ENCODE measurements around the gene GSTM2.

GSTM2 gene

DNA sequence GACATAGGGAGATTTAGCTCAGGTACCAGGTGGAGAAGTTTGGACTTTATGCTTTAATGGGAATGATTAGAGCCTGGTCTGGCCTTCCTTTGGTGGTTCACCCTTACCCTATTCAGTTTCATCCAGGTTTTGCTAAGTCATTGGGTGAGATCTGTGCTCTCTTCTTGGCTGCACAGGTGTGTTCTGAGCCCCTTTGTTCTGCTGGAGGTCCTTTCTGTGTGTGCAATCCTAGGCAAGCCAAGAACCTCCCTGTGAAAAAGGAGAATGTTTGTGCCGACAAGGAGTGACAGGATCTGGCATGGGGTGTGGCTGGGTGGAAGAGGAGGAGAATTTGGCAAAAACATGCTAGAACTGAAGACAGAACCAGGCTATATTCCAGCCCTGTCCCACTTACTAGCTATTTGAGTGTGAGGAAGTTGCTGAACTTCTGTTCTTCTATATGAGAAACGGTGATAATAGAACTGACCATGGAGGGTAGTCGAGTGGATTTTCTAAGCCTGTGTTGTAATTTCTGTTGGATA is 48.8 kb downstream of the GSTM2 start (continued):
- TF ChIP-seq HIC1 (tag by site-specific recombination; IDR thresholded peaks at IDR 0.05) = no peak

DNA sequence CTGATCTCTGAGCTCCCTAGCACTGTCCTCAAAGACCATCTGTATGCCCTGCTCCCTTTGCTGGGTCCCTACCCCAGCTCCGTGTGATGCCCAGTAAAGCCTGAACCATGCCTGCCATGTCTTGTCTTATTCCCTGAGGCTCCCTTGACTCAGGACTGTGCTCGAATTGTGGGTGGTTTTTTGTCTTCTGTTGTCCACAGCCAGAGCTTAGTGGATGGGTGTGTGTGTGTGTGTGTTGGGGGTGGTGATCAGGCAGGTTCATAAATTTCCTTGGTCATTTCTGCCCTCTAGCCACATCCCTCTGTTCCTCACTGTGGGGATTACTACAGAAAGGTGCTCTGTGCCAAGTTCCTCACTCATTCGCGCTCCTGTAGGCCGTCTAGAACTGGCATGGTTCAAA is 49.9 kb downstream of the GSTM2 start:
- H3K9me3 ChIP-seq (ENCODE audit: control insufficient read depth, insufficient read depth, low read depth, low read length) = no peaks in the 10 kb centered on the region
- no peak overlapping the region for H3K27ac ChIP-seq (ENCODE audit: extremely low read depth, low read depth, low read length)
- H3K4me1 ChIP-seq (ENCODE audit: control insufficient read depth, insufficient read depth, low read length) = no peaks in the 10 kb centered on the region
- ChIA-PET POLR2A (no interaction called here), CTCF (interaction anchor here (1.5 to 2.3 kb wide), 2 partner anchors 56 to 78 kb away, joined by 11 to 12 read pairs; no protein-coding TSS in a partner anchor)
- no peak overlapping the region for H3K4me3 ChIP-seq (ENCODE audit: low read depth, low read length)
- no peaks in the 10 kb centered on the region for H3K36me3 ChIP-seq (ENCODE audit: control insufficient read depth in 2 of 2, insufficient read depth in 1 of 2, low read length in 2 of 2)
- TF ChIP-seq GFI1B (tag by site-specific recombination; IDR thresholded peaks at IDR 0.05) (no peak), ZNF837 (tag by site-specific recombination; IDR thresholded peaks at IDR 0.05) (no peak), ZNF501 (tag by site-specific recombination; IDR thresholded peaks at IDR 0.05) (no peak), ZBTB21 (tag by site-specific recombination; IDR thresholded peaks at IDR 0.05) (no peak), ZNF248 (tag by site-specific recombination; IDR thresholded peaks at IDR 0.05) (no peak), ZBTB17 (tag by site-specific recombination; IDR thresholded peaks at IDR 0.05) (no peak), ZNF18 (tag by site-specific recombination; IDR thresholded peaks at IDR 0.05) (no peak), ZNF221 (tag by site-specific recombination; IDR thresholded peaks at IDR 0.05; ENCODE audit: borderline replicate concordance) (no peak), ZBTB6 (tag by site-specific recombination; IDR thresholded peaks at IDR 0.05) (no peak), ZNF10 (tag by site-specific recombination; IDR thresholded peaks at IDR 0.05) (no peak), HOXD13 (CRISPR knock-in tag; IDR thresholded peaks at IDR 0.05; ENCODE audit: borderline replicate concordance) (no peak)

GRCh38 chr1:109718495-109718894 is 50.6 kb downstream of the GSTM2 start:
- no peaks in the 10 kb centered on the region for H3K4me1 ChIP-seq (ENCODE audit: control insufficient read depth, insufficient read depth, low read length)
- ChIA-PET POLR2A (no interaction called here), CTCF (interaction anchor here (1.5 to 2.3 kb wide), 2 partner anchors 55 to 78 kb away, joined by 11 to 12 read pairs; no protein-coding TSS in a partner anchor)
- no peak overlapping the region for H3K4me3 ChIP-seq (ENCODE audit: low read depth, low read length)
- H3K27ac ChIP-seq (ENCODE audit: extremely low read depth, low read depth, low read length) = no peak overlapping the region
- TF ChIP-seq ZNF560 (tag by site-specific recombination; IDR thresholded peaks at IDR 0.05; ENCODE audit: borderline replicate concordance) (no peak), CTCF (tag by site-specific recombination; IDR thresholded peaks at IDR 0.05) (peak; percentile 32)
- no peaks in the 10 kb centered on the region for H3K9me3 ChIP-seq (ENCODE audit: control insufficient read depth, insufficient read depth, low read depth, low read length)
- H3K36me3 ChIP-seq (ENCODE audit: control insufficient read depth in 2 of 2, insufficient read depth in 1 of 2, low read length in 2 of 2) = no peaks in the 10 kb centered on the region

All from HEK293 (cell line).